Endometrial microvascular endothelial cells (primary cell): ENCODE measurements around the gene OR51E1. TPM values are rescaled to one million over a fixed set of nuclear protein-coding genes. Genes with fewer than 3 reads are reported as not detected.

Experiments used
- in situ Hi-C: cut with HindIII; loops from 2 replicates; pipeline ENCODE4 v1.10.0; 2017; ENCODE audit warnings: low sequenced_read_pairs, low pct_unique_long_range_greater_than_20kb; ENCODE audit errors: inconsistent ontology term
- total RNA-seq: library from RNA; depleted of rRNA; stranded (reverse); fragments of >200 nt; gene quantifications from one replicate; pipeline ENCODE4 v1.2.3, GENCODE V29; 2015; ENCODE audit errors: inconsistent ontology term

The OR51E1 gene
- not detected for total RNA-seq

GRCh38 chr11:4643682-4644081, at the start of gene OR51E1:
OR51E1 (plus strand) TSS chr11:4643982; CDS start chr11:4652527, 8,545 bp downstream.
- in situ Hi-C loops = no loop called here

- in situ Hi-C loops = no loop called here
These were observed 38.7 kb upstream of the OR51E1 start for GRCh38 chr11:4605057-4605456.

- in situ Hi-C loops = no loop called here
These were observed 37.4 kb upstream of the OR51E1 start for GRCh38 chr11:4606231-4607015.

- in situ Hi-C loops = no loop called here
These were observed 36.7 kb upstream of the OR51E1 start for GRCh38 chr11:4607096-4607495.

GRCh38 chr11:4607781-4608666, 35.8 kb upstream of the OR51E1 start, which contains the start of gene TRIM68:
TRIM68 (minus strand) TSS chr11:4608231; CDS start chr11:4605504, 2,727 bp downstream.
- in situ Hi-C loops = no loop called here

- in situ Hi-C loops = no loop called here
These were observed 33.4 kb upstream of the OR51E1 start for GRCh38 chr11:4610258-4610935.

- in situ Hi-C loops = no loop called here
These were observed 31.8 kb upstream of the OR51E1 start for GRCh38 chr11:4611986-4612385.

GRCh38 chr11:4615856-4616444, 27.8 kb upstream of the OR51E1 start:
- in situ Hi-C loops = no loop called here

- in situ Hi-C loops = no loop called here
These were observed 24.3 kb upstream of the OR51E1 start for GRCh38 chr11:4619514-4619913.

- in situ Hi-C loops = no loop called here
These were observed 17.3 kb upstream of the OR51E1 start for GRCh38 chr11:4626207-4627099.

GRCh38 chr11:4636136-4636535, 7.6 kb upstream of the OR51E1 start:
- in situ Hi-C loops = no loop called here

GRCh38 chr11:4636962-4637661, 6.7 kb upstream of the OR51E1 start, which contains the start of gene OR51D1:
OR51D1 (plus strand) TSS chr11:4637477; CDS start chr11:4639791, 2,314 bp downstream.
- in situ Hi-C loops = no loop called here

- in situ Hi-C loops = no loop called here
These were observed 6.1 kb upstream of the OR51E1 start for GRCh38 chr11:4637662-4638047.

- in situ Hi-C loops = no loop called here
These were observed 3.9 kb upstream of the OR51E1 start for GRCh38 chr11:4639931-4640330.

GRCh38 chr11:4641501-4641900, 2.3 kb upstream of the OR51E1 start:
- in situ Hi-C loops = no loop called here

GRCh38 chr11:4642043-4642442, 1.7 kb upstream of the OR51E1 start:
- in situ Hi-C loops = no loop called here

GRCh38 chr11:4643076-4643475, 706 bp upstream of the OR51E1 start:
- in situ Hi-C loops = no loop called here
